GM10266 (cell line): ENCODE data around the gene MCMBP.
"Not testable (repeated sequence)": the region's sequence is repeated elsewhere in the genome, so short reads cannot be mapped to it uniquely, and the experiment has no call there.

Source experiments
- DNase-seq: peaks from one replicate; pipeline ENCODE4 v3.0.0; 2012; ENCODE audit errors: extremely low spot score
- TF ChIP-seq, protein P1 (sequence below): IDR thresholded peaks from 2 replicates; pipeline ENCODE4 v1.5.1; 2012; ENCODE audit warnings: mild to moderate bottlenecking, low read depth; ENCODE audit not compliant: control insufficient read depth, insufficient read depth; ENCODE audit errors: missing control alignments

The MCMBP gene

DNA sequence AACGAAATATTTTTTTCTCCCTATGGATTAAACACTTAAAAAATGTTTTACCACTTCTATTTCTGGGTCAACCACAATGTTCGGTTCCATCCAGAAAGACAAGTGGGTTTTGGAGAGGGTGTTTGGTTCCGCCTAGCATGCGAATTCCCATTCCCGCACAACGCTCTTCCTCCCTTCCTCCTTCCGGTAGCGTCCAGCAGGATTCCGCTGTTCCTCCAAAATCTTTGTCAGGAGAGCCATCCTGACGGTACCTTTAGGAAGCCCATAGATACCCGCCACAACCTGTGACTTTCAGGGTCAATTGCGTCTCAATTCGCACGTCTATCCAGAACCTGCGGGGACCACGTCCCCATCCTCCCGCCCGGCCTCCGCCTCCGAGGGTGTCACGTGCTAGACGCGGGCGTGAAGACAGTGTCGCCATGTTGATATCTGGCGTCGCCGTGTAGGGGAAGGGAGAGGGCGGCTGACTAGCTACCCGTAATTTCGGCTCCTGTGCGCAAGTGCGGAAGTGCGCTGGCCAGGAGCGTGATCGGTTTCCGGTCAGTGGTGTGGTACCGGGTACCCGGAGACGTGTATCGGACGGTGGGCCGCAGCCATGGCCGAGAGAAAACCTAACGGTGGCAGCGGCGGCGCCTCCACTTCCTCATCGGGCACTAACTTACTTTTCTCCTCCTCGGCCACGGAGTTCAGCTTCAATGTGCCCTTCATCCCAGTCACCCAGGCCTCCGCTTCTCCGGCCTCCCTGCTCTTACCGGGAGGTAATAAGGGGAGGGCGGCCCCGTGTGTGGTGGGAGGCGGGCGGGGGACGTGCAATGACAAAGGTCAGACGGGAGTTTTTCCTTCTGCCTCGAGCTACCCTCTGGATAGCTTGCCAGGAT, 19.8 kb upstream of the MCMBP start, which contains the start of gene SEC23IP:
TSS of gene SEC23IP (plus strand) at position 543 of the 878 bp plus-strand sequence. CDS start at position 596, 53 bp downstream.
- DNase-seq, result peak; percentile 89
- TF ChIP-seq, protein P1, sequence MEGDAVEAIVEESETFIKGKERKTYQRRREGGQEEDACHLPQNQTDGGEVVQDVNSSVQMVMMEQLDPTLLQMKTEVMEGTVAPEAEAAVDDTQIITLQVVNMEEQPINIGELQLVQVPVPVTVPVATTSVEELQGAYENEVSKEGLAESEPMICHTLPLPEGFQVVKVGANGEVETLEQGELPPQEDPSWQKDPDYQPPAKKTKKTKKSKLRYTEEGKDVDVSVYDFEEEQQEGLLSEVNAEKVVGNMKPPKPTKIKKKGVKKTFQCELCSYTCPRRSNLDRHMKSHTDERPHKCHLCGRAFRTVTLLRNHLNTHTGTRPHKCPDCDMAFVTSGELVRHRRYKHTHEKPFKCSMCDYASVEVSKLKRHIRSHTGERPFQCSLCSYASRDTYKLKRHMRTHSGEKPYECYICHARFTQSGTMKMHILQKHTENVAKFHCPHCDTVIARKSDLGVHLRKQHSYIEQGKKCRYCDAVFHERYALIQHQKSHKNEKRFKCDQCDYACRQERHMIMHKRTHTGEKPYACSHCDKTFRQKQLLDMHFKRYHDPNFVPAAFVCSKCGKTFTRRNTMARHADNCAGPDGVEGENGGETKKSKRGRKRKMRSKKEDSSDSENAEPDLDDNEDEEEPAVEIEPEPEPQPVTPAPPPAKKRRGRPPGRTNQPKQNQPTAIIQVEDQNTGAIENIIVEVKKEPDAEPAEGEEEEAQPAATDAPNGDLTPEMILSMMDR, result no peak

DNA sequence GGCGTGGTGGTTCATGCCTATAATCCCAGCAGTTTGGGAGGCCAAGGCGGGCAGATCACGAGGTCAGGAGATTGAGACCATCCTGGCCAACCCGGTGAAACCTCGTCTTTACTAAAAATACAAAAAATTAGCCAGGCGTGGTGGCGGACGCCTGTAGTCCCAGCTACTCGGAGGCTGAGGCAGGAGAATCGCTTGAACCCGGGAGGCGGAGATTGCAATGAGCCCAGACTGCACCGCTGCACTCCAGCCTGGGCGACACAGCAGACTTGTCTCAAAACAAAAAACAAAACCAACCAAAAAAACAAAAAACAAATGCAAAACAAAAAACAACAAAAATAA, 19.2 kb upstream of the MCMBP start:
- not testable (repeated sequence) for DNase-seq

DNA sequence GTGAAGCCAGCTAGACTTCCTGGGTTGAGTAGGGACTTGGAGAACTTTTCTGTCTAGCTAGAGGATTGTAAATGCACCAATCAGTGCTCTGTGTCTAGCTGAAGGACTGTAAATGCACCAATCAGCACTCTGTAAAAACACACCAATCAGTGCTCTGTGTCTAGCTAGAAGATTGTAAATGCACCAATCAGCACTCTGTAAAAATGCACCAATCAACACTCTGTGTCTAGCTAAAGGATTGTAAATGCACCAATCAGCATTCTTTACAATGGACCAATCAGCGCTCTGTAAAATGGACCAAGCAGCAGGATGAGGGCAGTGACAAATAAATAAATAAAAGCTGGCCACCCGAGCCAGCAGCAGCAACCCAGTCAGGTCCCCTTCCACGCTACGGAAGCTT, 17.7 kb upstream of the MCMBP start:
- DNase-seq, result not testable (repeated sequence)

DNA sequence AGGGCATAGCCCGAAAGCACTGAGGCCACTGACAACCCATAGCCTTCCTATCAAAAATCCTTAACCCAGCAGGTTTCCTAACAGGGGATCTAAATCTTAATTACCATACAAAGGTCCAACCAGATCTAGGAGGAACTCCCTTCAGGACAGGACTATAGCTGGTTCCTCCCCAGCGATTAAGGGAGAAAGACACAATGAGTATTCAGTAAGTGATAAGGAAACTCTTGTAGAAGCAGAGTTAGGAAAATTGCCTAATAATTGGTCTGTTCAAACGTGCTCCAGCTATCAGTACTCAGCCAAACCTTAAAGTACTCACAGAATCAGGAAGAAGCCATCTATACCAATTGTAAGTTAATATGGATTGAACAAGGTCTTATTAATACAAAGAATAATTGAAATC, 16.6 kb upstream of the MCMBP start:
- DNase-seq, result not testable (repeated sequence)

DNA sequence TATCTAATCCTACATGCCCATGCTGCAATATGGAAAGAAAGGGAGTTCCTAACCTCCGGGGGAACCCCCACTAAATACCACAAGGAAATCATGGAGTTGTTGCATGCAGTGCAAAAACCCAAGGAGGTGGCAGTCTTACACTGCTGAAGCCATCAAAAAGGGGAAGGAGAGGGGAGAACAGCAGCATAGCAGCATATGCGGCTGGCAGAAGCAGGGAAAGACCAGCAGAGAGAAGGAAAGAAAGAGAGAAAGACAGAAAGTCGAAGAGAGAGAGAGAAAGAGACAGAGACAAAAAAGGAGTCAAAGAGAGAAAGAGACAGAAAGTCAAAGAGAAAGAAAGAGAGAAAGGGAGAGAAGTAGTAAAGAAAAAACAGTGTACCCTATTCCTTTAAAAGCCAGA, 16.1 kb upstream of the MCMBP start:
- DNase-seq, result not testable (repeated sequence)

DNA sequence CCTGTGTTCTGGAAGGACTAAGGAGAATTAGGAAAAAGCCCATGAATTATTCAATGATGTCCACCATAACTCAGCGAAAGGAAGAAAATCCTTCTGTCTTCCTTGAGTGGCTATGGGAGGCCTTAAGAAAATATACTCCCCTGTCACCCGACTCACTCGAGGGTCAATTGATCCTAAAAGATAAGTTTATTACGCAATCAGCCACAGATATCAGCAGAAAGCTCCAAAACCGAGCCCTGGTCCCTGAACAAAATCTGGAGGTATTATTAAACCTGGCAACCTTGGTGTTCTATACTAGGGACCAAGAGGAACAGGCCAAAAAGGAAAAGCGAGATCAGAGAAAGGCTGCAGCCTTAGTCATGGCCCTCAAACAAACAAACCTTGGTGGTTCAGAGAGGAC, 13.4 kb upstream of the MCMBP start:
- not testable (repeated sequence) for DNase-seq

DNA sequence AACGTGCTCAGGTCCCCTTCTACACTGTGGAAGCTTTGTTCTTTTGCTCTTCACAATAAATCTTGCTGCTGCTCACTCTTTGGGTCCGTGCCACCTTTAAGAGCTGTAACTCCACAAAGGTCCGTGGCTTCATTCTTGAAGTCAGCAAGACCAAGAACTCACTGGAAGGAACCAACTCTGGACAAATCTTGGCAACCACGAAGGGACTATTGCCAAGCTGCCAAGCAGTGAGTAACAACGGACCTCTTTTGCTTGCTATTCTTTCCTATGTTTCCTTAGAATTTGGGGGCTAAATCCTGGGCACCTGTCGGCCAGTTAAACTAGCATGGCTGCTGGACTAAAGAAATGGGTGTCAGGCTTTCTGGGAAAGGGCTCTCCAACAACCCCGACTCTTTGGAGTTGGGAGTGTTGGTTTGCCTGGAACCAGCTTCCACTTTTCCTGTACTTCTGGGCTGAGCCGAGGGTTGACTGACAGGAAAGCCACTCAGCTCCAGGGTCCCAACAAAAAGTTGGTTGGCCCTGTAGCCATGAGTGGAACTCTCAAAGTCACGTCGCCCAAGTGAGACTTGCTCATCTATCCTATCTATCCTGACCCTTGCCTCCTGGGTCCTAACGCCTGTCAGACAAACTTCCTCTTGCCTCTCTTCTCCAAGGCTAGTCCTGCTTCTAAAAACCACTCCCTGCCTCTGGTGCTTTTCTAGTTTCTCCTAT, 11.4 kb upstream of the MCMBP start:
- DNase-seq, result not testable (repeated sequence)

DNA sequence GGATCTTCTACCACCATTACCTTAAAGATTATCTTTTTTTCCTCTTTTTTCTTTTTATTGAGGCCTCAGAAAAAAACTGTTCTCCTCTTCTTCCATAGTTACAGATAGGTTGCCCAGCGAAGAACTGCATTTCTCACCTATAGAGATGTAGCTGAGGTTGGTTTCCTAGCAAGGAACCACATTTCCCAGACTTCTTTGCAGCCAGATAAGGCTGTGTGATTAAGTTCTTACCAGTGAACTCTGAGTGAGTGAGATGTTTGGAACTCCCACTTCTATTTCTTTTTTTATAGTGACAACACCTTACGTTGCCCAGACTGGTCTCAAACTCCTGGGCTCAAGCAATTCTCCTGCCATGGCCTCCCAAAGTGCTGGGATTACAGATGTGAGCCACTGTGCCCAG, 5.9 kb upstream of the MCMBP start:
- DNase-seq, result no peak
- TF ChIP-seq, protein P1, result no peak

DNA sequence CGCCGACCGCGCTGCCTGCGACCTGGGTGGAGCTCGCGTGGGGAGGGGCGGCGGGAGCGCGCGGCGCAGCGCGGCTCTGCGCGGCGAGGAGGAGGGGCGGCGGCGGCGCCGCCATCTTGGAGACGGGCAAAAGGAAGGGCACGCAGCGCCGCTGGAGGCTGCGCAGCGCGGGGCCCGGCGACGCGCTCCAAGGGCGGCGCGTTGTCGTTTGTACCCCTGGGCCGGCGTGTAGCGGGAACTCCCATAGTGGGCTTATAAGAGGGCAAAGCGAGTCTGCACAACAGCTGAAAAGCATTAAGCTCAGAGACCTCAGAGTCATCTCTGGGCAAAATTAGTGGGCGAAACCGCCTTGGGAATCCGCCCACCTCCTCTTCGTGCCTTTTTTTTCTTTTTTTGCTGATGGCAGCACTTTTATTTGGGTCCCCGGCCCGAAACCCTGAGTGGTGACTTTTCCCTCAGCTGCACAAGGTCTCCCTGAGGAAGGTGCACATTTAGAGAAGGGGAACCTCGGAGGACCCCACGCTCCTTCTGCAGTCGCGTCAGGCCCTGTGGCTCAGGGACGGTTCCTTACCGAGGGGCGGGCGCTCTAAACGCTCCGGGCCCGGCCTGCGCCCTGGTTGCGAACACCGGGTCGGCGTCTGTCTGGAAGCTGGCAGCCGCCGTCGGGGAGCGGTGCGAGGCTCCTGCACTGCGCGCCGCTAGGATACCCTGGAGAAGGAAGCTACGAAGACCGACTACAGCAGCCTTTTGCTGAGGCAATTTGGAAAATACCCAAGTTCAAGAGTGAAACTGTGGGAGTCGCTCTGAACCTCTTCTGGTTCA, 428 bp upstream of the MCMBP start:
- DNase-seq, result peak; percentile 93

More for the DNA sequence above, 428 bp upstream of the MCMBP start:
- TF ChIP-seq, protein P1, result no peak
